ENCODE measurements around the gene MALL.
A peak's percentile ranks its signal among the peaks of the same experiment; 100 is the strongest.
"Not testable (repeated sequence)": the region's sequence is repeated elsewhere in the genome, so short reads cannot be mapped to it uniquely, and the experiment has no call there.

The MALL gene

GRCh38 chr2:110115291-110116032 lies at the start of gene MALL:
TSS of gene MALL (minus strand) at chr2:110115822. CDS start at chr2:110115792, 30 bp downstream.
- in situ Hi-C loops (cut with HindIII; ENCODE audit: low pct_ligation_motif_present, low sequenced_read_pairs) = no loop called here
- no peak for DNase-seq
- Histone ChIP-seq H3K27me3 (replicated peaks) (peaks cover 2% of the 10 kb centered on the region), H3K36me3 (replicated peaks) (no peaks in the 10 kb centered on the region), H3K27ac (no peak within 1 kb of the TSS), H3K4me3 (ENCODE audit: low read depth, low read length) (peak within 1 kb of the TSS; percentile 52)
- TF ChIP-seq CTCF (IDR thresholded peaks at IDR 0.05; ENCODE audit: low read depth, low read length, missing control alignments) = no peak

- TF ChIP-seq CTCF (IDR thresholded peaks at IDR 0.05; ENCODE audit: low read depth, low read length, missing control alignments) = peak; percentile 80
- H3K36me3 ChIP-seq (replicated peaks) = no peaks in the 10 kb centered on the region
- H3K27me3 ChIP-seq (replicated peaks) = no peaks in the 10 kb centered on the region
- in situ Hi-C loops (cut with HindIII; ENCODE audit: low pct_ligation_motif_present, low sequenced_read_pairs) = no loop called here
- H3K4me3 ChIP-seq (ENCODE audit: low read depth, low read length) = no peak overlapping the region
- DNase-seq = peak; percentile 66
- no peak overlapping the region for H3K27ac ChIP-seq
Measured at GRCh38 chr2:110157153-110157793, 41.7 kb upstream of the MALL start.

- DNase-seq; H3K36me3 ChIP-seq (replicated peaks); H3K27me3 ChIP-seq (replicated peaks); in situ Hi-C loops (cut with HindIII; ENCODE audit: low pct_ligation_motif_present, low sequenced_read_pairs); H3K27ac ChIP-seq; H3K4me3 ChIP-seq (ENCODE audit: low read depth, low read length): not testable (repeated sequence)
Measured at GRCh38 chr2:110154828-110155227, 39.2 kb upstream of the MALL start.

- H3K36me3 ChIP-seq (replicated peaks); DNase-seq; H3K4me3 ChIP-seq (ENCODE audit: low read depth, low read length); H3K27ac ChIP-seq; in situ Hi-C loops (cut with HindIII; ENCODE audit: low pct_ligation_motif_present, low sequenced_read_pairs); H3K27me3 ChIP-seq (replicated peaks): not testable (repeated sequence)
Measured at GRCh38 chr2:110154188-110154587, 38.6 kb upstream of the MALL start.

GRCh38 chr2:110153416-110153815 lies 37.8 kb upstream of the MALL start:
- in situ Hi-C loops (cut with HindIII; ENCODE audit: low pct_ligation_motif_present, low sequenced_read_pairs) = no loop called here

GRCh38 chr2:110152943-110153342 lies 37.3 kb upstream of the MALL start:
- Histone ChIP-seq H3K27me3 (replicated peaks) (no peaks in the 10 kb centered on the region), H3K27ac (no peak overlapping the region), H3K4me3 (ENCODE audit: low read depth, low read length) (no peak overlapping the region), H3K36me3 (replicated peaks) (no peaks in the 10 kb centered on the region)
- in situ Hi-C loops (cut with HindIII; ENCODE audit: low pct_ligation_motif_present, low sequenced_read_pairs) = no loop called here
- no peak for TF ChIP-seq CTCF (IDR thresholded peaks at IDR 0.05; ENCODE audit: low read depth, low read length, missing control alignments)
- no peak for DNase-seq

More at GRCh38 chr2:110153416-110153815, 37.8 kb upstream of the MALL start:
- Histone ChIP-seq H3K36me3 (replicated peaks) (no peaks in the 10 kb centered on the region), H3K4me3 (ENCODE audit: low read depth, low read length) (no peak overlapping the region), H3K27me3 (replicated peaks) (no peaks in the 10 kb centered on the region), H3K27ac (no peak overlapping the region)
- no peak for DNase-seq
- no peak for TF ChIP-seq CTCF (IDR thresholded peaks at IDR 0.05; ENCODE audit: low read depth, low read length, missing control alignments)
